NCI-H226 (cell line): ENCODE data around the gene DOCK9.
A peak's percentile ranks its signal among the peaks of the same experiment; 100 is the strongest.

Experiments used
- DNase-seq: peaks from one replicate; pipeline ENCODE4 v3.0.0-alpha.2; 2015

DOCK9 gene

DNA sequence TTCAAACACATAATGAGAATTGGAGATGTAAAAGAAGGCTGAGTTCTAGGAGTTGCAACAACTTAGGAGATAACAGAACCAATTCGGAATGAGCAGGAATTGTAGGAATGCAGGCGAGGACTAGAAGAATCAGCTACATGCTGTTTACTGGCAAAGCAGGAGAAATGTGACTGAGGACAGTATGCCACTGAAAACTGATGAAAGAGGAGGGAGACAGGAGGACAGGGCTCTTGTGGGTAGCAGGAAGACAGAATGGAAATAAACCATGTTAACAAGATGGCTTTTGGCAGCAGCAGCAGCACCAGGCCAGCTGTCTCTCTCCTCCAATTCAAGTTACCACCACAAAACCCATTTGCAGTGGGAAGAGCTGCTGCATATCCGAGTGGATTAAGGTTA, 134.4 kb downstream of the DOCK9 start:
- DNase-seq, result no peak

DNA sequence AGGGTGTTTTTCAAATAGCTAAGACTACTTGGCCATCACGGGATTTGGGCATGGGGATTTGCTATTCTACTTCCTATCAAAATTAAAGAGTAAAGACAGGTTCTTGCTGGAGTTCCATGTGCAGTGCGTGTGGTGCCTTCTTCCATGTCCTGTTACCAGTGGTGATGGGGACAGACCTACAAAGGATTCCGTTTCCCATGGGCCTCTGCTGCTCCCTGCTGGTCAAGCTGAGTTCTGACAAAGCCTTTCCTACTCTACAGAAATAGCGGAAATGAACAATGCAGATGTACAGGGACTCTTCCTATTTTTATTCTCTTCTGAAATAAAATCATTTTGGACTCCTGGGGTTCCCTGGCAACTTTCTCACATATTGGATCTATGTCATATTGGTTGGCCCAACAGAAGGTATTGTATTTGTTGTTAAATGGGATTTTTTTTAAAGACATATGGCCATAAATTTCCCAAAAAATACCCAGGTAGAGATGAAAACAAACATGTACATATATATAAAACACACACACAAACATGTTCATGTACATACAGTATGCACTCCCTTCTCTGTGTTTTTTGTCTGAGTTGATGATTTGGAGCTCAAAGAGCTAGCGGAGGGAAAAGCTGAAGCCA, 134.9 kb downstream of the DOCK9 start:
- peak; percentile 28 for DNase-seq

DNA sequence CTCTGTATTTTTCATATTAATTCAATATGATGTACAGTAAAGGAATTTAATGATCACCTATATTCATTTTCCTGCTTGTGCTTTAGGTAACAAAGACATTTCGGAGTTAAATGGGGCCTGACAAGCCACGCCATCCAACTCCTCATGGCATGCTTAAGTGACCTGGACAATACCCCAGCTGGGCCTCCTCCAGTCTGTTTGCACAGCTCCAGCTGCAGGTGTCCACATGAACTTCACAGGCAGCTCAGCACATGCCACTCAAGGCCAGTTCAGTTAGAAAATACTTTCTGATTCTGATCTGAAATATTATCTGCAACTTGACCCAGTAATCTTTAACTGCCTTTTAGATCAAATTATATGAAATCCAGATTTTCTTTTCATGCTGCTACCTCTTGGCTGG, 135.8 kb downstream of the DOCK9 start:
- DNase-seq, result no peak

GRCh38 chr13:98839856-98840769, 137.8 kb downstream of the DOCK9 start:
- no peak for DNase-seq

- no peak for DNase-seq
Observed at GRCh38 chr13:98838776-98839175, 139.1 kb downstream of the DOCK9 start.

- DNase-seq, result no peak
Observed at GRCh38 chr13:98837896-98838295, 140.0 kb downstream of the DOCK9 start.

GRCh38 chr13:98835156-98835555, 142.7 kb downstream of the DOCK9 start:
- no peak for DNase-seq

GRCh38 chr13:98834254-98834960, 143.5 kb downstream of the DOCK9 start:
- DNase-seq, result no peak

- no peak for DNase-seq
Observed at GRCh38 chr13:98831236-98831635, 146.6 kb downstream of the DOCK9 start.

GRCh38 chr13:98829541-98829940, 148.3 kb downstream of the DOCK9 start:
- DNase-seq, result no peak

DNA sequence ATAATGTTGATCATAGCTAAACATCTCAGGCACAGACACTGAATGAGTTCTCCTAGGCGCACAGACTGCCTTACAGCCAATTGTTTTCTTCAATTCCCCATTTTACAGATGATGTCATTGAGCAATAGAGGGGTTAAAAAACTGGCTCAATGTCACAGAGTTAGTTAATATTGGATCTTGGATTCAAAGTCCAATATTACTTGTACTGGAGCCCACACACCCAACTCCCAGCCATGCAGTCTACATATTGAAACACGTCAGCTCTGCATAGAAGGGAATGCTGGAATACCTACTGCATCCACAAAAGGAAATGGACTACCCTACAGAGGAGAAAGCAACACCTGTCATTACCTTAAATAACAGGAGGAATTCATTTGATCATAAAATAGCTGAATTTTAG, 149.2 kb downstream of the DOCK9 start:
- no peak for DNase-seq

- no peak for DNase-seq
Observed at GRCh38 chr13:98827449-98827848, 150.4 kb downstream of the DOCK9 start.

DNA sequence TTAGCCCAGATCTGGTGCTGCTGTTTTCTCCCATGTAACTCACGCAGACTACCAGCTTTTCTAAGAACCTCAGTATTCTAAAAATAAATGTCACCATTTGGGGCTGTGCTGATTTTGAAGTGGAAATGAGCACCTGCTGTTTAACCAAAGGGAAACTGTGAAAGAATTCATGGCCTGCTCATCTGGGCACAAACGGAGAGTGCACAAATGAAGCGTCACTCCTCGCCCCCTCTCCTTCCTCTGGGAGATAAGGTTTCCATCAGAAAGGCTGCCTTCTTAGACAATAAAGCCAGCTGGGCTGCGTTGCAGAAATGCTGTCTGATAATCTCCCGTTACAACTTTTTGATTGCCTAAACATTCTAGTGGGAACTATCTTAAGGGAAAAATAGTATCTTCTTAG, 151.7 kb downstream of the DOCK9 start:
- DNase-seq, result no peak

- no peak for DNase-seq
Observed at GRCh38 chr13:98825659-98826058, 152.2 kb downstream of the DOCK9 start.

GRCh38 chr13:98824376-98825160, 153.3 kb downstream of the DOCK9 start:
- DNase-seq, result peak; percentile 35

- DNase-seq, result peak; percentile 51
Observed at GRCh38 chr13:98823442-98823841, 154.4 kb downstream of the DOCK9 start.

DNA sequence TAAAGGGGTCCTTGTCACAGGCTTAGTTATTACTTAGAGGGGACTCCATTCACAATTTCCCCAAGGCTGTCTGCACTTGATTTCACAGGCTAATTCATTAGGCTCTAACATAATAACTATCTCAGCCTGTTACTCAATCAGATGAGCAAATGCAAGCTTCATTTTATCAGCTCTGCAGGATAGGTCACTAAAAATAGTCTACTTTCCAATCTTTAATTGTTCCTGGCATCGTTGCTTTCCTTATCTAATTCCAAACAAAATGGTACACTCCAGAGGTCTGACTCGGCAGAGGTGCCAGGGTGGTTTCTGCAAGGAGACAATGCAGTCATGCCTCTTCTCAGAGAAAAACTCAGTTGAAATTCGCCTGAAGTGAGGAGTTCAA, 155.6 kb downstream of the DOCK9 start:
- peak; percentile 84 for DNase-seq

- no peak for DNase-seq
Observed at GRCh38 chr13:98821372-98822224, 156.3 kb downstream of the DOCK9 start.

DNA sequence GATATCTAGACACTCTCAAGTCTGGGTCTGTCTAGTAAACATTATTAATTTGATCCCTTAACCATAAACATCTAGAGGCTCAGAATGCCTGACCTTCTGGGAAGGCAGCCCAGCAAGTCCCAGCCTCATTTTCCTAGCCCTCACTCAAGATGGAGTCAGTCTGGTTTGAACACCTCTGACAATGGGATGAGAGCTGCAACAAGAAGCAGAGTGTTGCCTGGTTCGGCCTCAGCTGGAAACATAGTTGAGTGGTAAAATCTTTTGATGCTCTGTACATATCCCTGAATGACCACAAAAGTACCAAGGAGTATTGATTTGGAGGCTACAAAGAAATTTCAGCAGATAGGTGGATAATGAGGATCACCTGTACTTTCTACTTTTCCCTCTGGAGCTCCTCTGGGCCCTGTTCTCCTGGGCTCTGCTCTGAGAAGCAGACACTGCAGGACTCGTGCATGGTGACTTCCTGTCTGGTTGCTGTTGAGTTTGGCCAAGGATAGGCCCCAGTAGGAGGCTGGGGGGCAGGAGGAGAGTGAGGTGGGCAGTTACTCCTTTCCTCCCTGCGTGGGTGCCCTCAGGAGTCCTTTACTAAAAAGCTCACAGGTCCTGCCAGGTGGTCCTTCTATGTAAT, 157.0 kb downstream of the DOCK9 start:
- no peak for DNase-seq

DNA sequence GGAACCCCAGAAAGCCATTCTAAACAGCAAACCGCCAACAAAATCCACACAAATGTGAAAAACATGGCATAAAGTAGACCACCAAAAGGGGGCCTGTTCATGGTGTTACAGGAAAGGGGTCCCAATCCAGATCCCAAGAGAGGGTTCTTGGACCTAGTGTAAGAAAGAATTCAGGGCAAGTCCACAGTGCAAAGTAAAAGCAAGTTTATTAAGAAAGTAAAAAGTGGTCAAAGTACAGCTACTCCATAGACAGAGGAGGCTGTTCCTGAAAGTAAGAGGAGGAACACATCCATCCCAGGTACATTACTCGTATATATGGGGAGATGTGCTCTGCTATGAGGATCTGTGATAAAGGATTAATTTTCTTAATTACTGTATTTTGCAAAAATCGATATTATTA, 157.6 kb downstream of the DOCK9 start:
- no peak for DNase-seq

GRCh38 chr13:98819382-98820010, 158.4 kb downstream of the DOCK9 start:
- no peak for DNase-seq
